GM18873 (cell line): ENCODE data around the gene KCNQ1.

ENCODE experiments used
- ATAC-seq: cut with Tn5 transposase; IDR thresholded peaks from one replicate; pipeline ENCODE4 v1.9.1; 2021; ENCODE audit warnings: mild to moderate bottlenecking, moderate library complexity, moderate number of reproducible peaks; ENCODE audit not compliant: unreplicated experiment, low FRiP score

The KCNQ1 gene

DNA sequence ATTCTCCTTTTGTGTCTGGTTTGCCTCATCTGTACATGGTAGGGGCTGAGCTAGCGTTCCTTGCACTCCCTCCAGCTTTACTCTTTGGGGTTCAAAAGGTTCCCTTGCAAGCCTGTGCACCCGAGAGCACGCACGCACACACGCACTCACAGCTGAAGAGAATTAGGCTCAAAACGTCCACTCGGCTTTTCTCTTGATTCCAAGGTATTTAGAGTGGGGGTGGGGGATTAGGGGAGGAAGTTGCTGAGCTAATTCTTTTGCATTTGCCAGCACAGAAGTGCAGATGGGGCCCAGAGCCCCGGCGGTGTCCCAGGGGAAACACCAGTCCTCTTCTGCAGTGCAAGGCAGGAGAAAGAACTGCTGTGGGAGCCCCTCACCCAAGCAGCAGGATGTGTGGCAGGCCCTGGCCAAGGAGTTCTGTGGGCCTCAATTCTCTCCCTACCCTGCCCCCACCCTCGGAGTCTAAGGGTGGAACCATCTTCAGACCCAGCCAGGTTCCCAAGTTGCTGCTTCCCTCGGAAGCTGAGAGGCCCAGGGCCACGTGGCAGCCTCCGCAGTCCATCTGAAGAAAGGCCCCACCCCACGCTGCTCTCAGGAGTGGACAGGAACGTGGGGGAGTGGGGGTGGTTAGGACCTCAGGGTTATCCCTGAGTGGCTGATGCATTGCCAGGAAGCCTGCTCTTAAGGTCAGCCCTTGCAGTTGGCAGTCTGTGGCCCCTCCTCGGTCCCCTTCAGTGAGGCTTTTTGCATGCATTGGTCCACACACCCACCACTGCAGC, 258.7 kb downstream of the KCNQ1 start:
- no peak for ATAC-seq

DNA sequence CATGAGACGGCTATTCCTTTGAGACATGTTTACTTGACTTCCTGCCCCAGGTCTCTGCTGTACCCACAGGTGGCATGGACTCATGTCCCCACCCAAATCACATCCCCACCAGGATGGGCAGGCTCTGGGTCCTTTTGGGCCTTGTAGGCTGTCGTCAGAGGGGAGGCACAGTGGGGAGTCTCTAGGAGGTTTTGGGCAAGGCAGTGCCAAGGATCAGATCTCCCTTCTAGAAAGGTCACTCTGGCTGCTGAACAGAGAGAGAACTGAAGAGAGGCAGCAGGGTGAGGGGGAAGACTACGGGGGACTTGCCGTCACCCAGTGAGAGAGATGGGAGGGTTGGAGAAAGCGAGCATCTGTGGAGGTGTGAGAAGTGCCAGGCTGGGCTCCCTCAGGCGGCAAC, 259.5 kb downstream of the KCNQ1 start:
- ATAC-seq: no peak

DNA sequence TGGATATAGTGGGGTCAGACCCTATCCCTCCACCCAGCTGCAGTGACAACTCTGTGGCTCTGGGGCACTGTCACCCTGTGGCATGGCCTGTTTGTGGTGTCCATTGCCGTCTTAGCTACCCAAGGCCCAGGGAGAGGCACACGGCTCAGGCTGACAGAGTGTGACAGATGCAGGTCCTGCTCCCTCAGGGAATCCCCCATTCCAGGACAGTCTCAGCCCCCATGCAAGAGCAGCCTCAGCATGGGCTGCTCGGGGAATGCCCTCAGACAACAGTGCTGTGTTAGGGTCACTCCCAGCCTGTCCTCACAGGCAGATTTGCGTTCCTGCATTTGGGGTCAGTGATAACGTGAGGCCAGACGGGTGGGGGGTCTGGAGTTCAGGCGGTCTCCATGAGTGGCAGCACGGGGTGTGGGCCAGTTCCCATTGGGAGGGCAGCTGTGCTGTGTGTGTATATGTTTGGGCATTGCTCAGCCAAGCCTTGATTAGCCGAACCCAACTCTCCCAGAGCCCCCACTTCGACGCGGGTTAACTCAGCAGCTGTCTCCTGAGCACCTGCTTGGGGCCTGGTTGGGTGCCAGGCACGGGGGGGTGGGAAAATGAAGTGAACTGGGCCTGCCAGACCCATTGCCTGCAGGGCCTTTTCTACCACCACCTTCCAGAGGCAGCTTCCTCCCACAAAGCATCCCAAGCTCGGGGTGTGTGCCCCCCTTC, 260.2 kb downstream of the KCNQ1 start:
- ATAC-seq: no peak

DNA sequence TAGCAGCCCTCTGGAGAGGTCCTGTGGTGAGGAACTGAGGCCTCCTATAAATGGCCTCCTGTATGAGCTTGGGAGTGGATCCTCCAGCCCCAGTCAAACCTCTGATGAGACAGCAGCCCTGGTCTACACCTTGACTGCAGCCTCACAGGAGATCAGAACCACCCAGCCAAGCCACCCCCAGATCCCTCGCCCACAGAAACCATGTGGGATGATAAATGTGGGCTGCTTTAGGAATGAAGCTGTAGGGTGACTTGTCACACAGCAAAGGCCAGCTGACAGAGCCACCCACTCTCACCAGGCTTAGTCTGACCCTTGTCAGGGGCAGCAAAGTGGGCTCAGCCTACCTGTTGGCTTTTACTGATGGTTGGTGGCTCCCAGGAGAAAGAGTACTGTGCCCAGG, 261.5 kb downstream of the KCNQ1 start:
- ATAC-seq: no peak

DNA sequence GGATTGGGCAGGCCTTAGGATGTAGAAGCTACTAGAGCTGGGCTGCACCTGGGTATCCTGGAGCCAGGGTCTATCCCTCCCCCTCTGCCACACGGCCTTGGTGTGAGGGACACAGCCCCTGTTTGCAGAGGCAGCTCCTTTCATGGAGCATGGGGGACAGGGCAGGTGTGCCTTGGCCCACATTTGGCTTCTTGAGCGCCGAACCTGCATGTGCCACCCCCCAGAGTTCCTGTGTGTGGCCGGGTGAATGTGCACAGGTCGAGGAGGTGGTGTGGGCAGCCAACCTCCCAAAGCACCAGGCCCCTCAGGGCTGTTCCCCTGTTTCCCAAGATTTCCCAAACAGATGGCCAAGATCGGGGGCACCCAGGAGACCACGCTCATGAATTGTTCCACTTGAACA, 262.9 kb downstream of the KCNQ1 start:
- ATAC-seq: no peak

DNA sequence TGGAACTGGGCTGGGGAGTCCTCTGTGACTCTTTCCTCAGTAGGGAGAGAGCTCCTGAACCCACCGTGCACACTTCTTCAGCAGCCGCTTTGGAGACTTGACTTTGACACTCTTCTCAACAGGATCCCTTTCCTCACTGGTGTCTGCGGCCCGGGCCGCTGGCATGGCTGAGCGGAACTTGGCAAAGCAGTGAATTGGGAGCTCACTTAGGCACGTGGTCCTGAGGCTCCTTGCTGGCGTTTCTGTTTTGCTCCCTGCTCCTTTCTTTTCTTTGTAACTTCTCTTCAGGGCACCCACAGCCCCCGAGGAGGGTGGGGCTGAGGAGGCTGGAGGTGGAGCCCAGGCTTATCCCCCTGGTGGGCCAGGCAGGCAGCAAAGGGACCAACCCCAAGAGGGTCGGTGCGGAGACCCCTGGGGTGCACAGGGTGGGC, 263.4 kb downstream of the KCNQ1 start:
- no peak for ATAC-seq

DNA sequence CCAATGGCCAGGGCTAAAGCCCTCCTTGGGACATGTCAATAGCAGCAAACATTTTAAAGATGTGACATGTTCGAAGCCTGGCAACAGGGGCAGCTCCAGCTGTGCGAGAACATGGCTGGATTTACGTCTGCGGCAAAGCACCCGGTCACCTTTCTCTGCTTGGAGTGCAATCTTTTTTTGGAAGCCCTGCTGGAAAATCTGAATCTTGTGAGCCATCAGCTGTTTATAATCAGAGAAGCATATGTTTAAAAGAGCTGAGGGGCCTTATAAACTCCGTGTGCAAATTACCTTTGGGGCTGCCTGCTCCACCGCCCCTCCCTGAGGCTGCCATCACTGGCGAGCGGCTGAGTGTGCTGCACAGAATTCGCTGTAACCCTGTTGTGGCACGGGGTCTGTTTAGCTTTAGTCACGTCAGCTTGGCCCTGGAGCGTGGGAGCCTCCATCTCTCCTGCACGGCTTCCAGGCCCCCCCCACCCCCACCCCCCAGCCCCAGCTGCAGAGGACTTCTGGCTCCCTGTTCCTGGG, 264.0 kb downstream of the KCNQ1 start:
- ATAC-seq: no peak

DNA sequence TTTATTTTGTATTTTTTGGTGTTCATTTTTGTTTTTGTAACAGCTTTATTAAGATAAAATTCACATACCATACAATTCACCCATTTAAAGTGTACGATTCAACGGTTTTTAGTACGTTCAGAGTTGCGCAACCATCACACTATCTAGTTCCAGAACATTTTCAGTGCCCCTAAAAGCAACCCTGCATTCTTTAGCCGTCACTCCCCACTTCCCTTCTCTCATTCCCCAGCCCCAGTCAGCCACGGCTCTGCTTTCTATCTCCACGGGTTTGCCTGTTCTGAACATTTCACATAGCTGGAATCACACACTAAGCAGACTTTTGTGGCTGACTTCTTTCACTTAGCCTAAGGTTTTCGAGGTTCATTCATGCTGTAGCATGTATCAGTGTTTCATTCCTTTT, 264.6 kb downstream of the KCNQ1 start:
- no peak for ATAC-seq

DNA sequence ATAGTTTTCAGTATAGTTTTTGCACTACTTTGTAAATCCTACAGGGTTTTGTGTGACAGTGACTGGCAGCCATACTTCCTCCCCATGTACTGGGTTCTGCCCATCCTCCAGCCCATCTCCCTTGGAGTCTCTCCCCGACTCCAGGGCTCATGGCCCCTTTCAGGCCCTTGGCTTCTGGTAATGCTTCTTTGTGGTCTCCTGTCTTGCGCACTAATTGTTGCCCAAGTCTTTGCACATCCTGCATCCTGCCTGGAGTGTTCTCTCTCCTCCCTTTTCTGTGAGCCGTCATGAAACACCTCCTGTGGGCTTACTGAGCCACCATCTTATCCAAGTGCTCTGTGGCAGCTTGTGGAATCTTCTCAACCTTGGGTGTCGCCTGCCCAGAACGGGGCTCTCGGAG, 266.4 kb downstream of the KCNQ1 start:
- ATAC-seq: no peak

DNA sequence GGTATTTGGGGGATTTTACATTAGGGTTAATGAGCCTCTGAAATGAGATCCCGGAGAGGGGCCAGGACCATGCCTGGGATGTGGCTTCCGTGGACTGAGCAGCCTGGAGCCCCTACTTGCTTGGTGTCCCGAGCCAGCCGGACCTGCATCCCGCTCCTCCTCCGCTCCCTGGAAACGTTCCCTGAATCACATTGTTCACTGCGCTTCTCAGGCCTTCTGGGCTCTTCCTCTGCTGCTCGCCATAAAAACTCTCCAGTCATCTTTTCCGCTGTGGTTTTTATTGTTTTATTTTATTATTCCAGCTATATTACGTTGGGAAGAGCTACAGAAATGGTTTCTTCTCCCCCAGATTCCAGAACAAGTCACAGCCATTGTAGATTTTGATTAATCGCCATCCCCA, 268.3 kb downstream of the KCNQ1 start:
- no peak for ATAC-seq

DNA sequence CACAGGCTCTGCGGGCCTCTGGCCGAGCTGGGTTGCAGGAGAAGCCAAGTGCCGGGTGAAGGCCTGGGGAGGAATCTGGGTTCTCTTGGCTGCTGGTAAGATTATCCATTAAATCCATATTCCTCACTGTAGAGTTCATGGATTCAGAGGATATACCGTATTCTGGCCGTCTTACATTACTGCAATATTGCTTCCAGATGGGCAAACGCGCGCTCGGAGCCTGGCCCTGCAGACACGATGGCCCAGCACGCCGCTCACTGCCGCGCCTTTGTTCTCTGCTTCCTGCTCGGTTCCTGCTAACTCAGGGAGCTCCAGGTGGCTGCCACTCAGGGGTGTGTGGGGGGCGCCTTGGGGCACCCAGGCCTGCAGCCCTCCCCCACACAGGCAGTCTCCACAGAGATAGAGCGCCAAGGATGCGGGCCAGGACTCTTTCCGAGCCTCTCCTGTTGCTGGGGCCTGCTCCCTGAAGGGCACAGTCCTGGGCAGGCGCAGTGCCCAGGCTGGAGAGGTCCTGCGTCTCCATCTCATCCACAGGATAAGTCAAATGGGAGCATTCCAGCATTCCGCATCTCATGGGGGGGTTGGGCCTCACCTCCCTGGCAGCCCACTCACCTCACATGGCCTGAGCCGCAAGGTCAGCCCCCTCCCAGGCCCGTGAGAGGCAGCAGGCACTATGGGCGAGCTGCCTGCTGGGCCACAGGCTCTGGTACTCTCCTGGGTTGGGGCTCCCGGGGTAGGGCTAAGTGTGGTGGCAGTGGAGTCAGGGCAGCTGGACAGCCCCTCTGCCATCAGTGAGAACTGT, 269.1 kb downstream of the KCNQ1 start:
- no peak for ATAC-seq

DNA sequence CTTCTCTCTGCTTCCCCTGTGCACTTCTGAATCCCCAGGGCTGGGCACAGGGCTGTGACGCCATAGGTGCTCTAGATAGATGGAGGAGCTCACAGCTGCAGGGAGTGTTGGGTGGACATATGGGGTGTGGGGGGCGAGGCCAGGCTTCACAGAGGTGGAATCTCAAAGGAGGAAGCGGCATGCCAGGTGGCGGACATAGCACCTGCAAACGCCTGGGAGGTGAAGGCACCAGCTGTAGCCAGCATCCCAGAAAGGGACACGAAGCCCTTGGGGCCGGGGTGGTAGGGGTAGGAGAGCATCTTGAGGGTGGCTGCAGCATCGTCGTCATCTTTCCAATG, 269.6 kb downstream of the KCNQ1 start:
- no peak for ATAC-seq

DNA sequence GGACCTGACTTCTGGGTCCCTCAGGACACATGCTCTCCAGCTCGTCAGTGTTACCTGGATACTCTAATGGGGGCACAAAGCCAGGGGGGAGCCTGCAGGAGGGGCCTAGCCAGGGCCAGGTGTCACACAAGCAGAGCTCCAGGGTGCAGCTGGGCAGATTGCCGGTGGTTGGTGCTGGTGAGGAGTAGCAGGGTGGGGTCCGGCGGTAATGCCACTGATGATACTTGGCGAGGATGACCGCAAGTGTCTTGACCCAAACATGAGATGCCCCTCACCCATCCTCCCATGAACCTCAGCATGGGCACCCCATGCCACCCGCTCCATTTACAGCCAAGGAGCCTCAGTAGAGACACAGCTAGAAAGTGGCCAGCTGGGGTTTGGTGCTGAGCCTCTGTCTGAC, 270.1 kb downstream of the KCNQ1 start:
- ATAC-seq: no peak

DNA sequence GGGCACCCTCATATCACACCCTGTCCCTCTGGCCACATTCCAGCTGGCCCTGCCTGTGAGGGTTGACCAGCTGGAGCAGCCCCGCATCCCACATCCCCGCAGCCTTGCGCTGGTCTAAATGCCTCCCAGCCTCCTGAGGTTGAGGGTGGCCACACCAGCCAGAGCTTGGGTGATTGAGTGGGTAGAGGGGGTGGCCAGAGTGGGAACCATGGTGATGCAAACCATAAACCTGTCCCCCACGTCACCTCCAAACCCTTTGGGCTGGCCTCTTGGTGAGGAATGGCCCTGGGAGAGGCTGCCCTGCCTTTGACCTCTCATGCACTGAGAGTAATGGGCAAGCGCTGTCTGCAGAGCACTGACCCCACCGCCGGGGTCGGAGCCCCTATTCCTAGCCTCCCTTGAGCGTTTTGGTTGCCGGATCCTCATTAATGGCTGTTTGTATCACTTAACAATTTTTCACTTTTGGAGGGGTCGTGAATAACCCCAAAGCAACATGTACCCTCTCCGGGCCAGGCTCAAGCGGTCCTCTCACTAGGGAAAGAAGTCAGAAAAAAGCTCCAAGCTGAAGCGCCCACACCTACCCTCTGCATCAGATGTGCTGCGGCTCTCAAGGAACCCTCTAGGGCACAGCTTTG, 271.0 kb downstream of the KCNQ1 start:
- no peak for ATAC-seq

DNA sequence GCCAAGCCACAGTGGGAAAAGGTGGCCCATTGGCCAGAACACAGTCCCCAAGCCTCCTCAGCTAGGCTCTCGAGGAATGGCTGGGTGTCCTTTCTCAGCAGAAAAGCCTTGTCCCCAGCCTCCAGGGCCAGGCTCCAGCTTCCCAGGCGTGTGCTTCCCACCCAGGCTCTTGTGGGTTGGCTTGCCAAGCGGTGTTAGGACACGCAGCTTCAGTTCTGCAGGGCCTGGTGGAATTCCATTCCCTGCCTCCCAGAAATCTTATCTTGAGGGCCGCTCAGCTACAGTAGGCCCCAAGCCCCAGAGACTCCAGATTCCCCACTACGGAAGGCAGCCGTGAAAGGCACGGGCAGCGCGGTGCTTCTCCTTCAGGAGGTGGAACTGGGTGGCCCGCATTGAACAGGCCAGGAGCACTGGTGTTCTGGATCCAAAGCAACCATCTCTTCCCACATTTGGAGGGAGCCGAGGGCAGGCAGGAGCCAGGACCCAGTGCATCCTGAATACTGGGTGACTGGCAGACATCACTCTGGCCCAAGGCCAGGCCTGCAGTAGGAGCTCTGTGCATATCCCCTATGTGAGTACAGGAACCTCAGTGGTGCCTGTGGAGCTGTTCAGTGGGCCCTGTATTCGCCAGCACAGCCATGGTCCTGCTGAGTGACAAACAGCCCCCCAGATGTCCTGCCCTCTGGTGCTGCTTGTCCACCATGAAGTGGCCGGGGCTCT, 271.7 kb downstream of the KCNQ1 start:
- no peak for ATAC-seq

DNA sequence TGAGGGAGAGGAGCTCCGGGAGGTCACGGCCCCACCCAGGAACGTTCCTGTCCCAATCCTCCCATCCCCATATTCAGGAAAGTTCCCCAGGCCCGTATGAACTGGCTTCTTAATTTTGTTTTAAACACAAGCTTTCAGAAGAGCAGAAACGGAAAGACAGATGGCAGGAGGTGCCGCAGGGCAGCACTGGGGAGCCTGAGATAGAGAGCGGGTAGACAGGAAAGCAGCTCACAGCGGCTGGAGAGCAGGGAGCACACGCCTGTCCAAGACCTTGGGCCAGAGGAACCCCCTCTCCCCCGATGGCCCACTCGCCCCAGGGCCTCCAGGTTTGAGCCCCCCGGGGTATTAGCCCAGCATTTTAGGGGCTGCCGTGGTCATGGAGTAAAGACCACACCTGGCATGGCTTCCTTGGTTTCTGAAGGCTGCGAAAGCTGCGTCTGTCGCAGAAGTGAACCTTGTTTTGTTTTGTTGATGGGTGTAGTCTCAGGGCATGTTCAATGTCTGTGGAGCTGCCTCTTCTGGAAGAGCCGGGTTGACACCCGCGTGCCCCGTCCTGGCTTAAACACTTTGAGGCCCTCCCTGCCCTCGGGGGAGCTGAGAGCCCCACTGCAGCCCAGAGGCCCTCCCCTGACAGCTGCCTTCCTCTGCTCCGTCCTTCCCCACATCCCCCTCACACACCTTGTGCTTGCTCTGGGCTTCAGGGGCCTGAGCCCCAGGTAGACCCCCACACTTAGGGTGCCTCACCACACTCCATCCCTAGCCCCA, 272.9 kb downstream of the KCNQ1 start:
- ATAC-seq: no peak

DNA sequence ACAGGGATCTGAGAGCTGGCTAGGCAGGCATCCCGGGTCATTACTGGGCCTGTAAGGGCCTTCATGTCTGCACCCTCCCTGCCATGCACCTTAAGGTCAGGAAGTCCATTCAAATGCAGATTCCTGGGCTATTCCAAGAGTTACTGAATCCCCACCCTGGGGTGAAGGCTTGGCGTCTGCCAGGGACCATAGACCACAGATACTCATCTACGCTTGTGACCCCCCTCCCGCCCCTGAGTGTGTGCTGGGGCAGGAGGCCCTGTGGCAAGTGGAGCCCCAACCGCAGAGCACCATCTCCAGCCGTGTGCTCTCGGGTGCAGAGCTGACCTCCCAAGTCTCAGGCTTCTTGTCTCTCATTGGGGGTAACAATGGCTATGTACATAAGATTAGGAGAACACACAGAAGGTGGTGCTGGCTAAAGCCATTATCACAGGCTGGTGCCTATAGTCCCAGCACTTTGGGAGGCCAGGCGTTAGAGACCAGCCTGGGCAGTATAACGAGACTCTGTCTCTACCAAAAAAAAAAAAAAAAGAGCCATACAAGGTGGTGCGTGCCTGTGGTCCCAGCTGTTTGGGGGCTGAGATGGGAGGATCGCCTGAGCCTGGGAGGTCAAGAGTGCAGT, 274.1 kb downstream of the KCNQ1 start:
- no peak for ATAC-seq

DNA sequence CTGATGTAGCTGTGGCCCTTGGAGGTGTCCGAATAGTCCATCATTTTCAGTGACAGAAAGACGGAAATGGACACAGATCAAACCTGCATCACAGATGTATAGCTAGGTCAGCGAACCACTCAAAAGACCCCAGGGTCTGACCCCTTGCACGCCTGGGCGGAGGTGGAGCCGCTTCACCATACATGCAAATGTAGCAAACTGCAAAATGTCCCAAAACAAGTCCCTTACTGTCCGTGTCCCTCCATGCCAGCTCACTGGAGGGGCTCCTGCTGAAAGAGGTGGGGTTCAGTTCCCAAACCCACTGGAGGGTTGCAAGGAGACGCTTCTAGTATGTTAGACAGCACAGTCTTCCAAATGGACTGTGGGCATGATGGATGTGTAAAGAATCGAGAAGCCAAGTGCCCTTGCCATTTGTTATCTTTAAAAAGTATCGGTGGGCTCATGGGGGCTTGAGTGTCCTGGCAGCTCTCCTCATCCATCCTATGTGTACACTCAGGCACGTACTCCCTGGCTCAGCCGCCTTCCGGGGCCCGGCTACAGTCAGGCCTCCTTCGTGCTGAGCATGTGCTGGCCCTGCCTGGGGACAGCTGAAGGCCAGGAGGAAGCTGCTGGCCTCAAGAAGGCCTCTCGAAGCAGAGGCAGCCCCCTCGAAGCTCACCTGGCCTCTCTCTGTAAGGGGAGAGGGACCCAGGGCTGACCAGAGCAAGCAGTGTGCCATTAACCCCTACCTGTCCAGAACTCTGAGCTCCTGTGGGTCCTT, 275.2 kb downstream of the KCNQ1 start:
- no peak for ATAC-seq
